Heart left ventricle (tissue), 13 donors: Measurements from ENCODE around the gene FTCDNL1.

Experiments
- CTCF ChIP-seq, 12 donors: fragments of 200-600 bp; sonication (generic) in 4 of 12; IDR thresholded peaks; one replicate each; pipeline versions ENCODE4 v1.5.0 to v1.8.0; 2018 to 2022; ENCODE audit warnings: antibody characterized with exemption in 12 of 12, mild to moderate bottlenecking in 5 of 12
- POLR2A ChIP-seq, 2 donors: fragments of 450-650 bp; IDR thresholded peaks; one replicate each; pipeline ENCODE4 v1.6.1; 2017; ENCODE audit warnings: antibody characterized with exemption in 2 of 2, mild to moderate bottlenecking in 2 of 2, moderate library complexity in 2 of 2
- donor health status: ischemic (EF 13 %, LVEDD 7.1; RV severe dilation, severe dysfunction).
- donor health status: DM: no; HTN: yes; CAD: no.
- donor health status: DM: no; HTN: no; CAD: no.
- donor health status: ischemic (EF 25% LVEDD 6.9; RV normal size, moderate dysfunction).
- donor health status: ischemic (EF 25% LVEDD 5.7; RV mildly dilated, moderate dysfunction).
- donor health status: ischemic (EF 35%, LVEDD 5.7; RV mildly dilated, moderate dysfunction).
- donor health status: nonischemic (EF 11% LVEDD 7.7; RV severe dilation, severe dysfunction).
- donor health status: DM: yes; HTN: yes; CAD: no.
- donor health status: PGD.
- donor health status: ischemic (EF 29% LVEDD 5.4; RV normal size, mild dysfunction).
- donor health status: nonischemic (EF 23%, LVEDD 6.1; RV moderate dilation, normal function).

- TF ChIP-seq CTCF (IDR thresholded peaks at IDR 0.05) (no peak), POLR2A (IDR thresholded peaks at IDR 0.05) (no peak)
Measured at GRCh38 chr2:199791326-199791725, 59.7 kb downstream of the FTCDNL1 start.
